GM13977 (cell line): Measurements from ENCODE around the gene OR2G6.
"Not testable (repeated sequence)": the region's sequence is repeated elsewhere in the genome, so short reads cannot be mapped to it uniquely, and the experiment has no call there.

Source experiments
- DNase-seq: peaks from one replicate; pipeline ENCODE4 v3.0.0; 2012; ENCODE audit warnings: low spot score
- in situ Hi-C: fragments of 300-500 bp; cut with MboI; formaldehyde crosslinking; loops from one replicate; pipeline ENCODE4 v1.12.0; 2022; ENCODE audit warnings: low sequenced_read_pairs, low pct_unique_long_range_greater_than_20kb, mixed read lengths, inconsistent platforms; ENCODE audit not compliant: unreplicated experiment
- TF ChIP-seq, protein P1 (sequence below): IDR thresholded peaks from 2 replicates; pipeline ENCODE4 v1.5.1; 2012; ENCODE audit warnings: mild to moderate bottlenecking, control low read depth; ENCODE audit not compliant: insufficient read depth; ENCODE audit errors: extremely low read depth, missing control alignments

Gene OR2G6

GRCh38 chr1:248507773-248508172, at the start of gene OR2G6:
TSS of gene OR2G6 (plus strand) at chr1:248508073. CDS start at chr1:248521647, 13,574 bp downstream.
- in situ Hi-C loops, DNase-seq: not testable (repeated sequence)

- in situ Hi-C loops, DNase-seq: not testable (repeated sequence)
These were observed 48.8 kb upstream of the OR2G6 start for GRCh38 chr1:248459117-248459516.

GRCh38 chr1:248471154-248471553, 36.7 kb upstream of the OR2G6 start:
- in situ Hi-C loops, result no loop called here
- TF ChIP-seq, protein P1, sequence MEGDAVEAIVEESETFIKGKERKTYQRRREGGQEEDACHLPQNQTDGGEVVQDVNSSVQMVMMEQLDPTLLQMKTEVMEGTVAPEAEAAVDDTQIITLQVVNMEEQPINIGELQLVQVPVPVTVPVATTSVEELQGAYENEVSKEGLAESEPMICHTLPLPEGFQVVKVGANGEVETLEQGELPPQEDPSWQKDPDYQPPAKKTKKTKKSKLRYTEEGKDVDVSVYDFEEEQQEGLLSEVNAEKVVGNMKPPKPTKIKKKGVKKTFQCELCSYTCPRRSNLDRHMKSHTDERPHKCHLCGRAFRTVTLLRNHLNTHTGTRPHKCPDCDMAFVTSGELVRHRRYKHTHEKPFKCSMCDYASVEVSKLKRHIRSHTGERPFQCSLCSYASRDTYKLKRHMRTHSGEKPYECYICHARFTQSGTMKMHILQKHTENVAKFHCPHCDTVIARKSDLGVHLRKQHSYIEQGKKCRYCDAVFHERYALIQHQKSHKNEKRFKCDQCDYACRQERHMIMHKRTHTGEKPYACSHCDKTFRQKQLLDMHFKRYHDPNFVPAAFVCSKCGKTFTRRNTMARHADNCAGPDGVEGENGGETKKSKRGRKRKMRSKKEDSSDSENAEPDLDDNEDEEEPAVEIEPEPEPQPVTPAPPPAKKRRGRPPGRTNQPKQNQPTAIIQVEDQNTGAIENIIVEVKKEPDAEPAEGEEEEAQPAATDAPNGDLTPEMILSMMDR, result no peak
- no peak for DNase-seq

GRCh38 chr1:248472111-248472510, 35.8 kb upstream of the OR2G6 start:
- in situ Hi-C loops, result not testable (repeated sequence)

GRCh38 chr1:248473051-248473450, 34.8 kb upstream of the OR2G6 start, which contains the start of gene OR2T3:
TSS of gene OR2T3 (plus strand) at chr1:248473351. CDS start at chr1:248473351, 0 bp downstream.
- in situ Hi-C loops, DNase-seq: not testable (repeated sequence)

More at GRCh38 chr1:248472111-248472510, 35.8 kb upstream of the OR2G6 start:
- not testable (repeated sequence) for DNase-seq

DNA sequence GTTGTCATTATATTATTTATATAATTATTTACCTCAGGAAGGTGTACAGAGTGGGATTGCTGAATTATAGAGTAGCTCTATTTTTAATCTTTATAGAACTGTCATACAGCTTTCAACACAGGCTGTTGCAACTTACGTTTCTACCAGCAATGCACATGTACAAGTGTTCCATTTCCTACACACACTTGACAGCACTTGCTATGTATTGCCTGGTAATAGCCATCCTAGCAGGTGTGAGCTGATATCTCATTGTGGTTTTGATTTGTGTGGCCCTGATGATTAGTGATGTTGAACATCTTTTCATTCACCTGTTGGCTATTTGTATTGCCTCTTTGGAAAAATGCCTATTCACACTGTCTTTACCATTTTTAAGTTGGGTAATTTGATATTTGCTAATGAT, 32.2 kb upstream of the OR2G6 start:
- in situ Hi-C loops, DNase-seq: not testable (repeated sequence)

- in situ Hi-C loops, result not testable (repeated sequence)
- DNase-seq, result peak; percentile 9
These were observed 25.9 kb upstream of the OR2G6 start for GRCh38 chr1:248481686-248482579.

DNA sequence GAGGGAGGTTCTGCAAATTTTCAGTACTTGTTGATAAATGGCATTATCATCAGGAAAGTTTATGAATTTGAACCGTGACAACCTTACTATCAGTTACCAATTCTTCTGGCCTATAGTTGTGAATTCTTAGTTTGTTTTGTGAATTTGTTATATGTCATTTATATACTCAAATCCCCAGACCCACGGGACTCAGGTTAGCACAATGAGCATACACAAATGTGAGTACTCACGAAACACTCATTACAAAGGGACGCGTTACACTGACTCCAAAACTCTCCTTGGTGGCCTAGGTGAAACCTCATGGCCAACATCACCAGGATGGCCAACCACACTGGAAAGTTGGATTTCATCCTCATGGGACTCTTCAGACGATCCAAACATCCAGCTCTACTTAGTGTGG, 19.6 kb upstream of the OR2G6 start, which contains the start of gene OR2T5:
Gene OR2T5, plus strand, starts transcription at position 301 of the 400 bp plus-strand sequence. Its CDS starts 0 bp downstream, at position 301.
- DNase-seq, in situ Hi-C loops: not testable (repeated sequence)

DNA sequence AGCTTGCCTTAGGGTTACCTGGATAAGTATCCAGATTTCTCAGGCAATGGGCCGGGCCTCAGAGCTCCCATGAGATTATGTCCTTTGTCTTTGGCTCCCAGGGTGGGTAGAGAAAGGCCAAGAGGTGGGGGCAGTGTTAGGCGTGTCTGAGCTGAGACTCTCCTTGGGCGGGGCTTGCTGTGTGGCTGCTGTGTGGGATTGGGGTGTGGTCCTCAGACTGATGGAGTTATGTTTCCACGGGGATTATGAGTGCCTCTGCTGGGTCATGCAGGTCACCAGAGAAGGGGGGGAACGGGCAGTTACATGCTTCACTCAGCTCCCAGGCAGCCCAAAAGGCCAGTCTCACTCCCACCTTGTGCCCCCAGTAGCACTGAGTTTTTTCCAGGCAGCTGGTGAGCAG, 11.2 kb upstream of the OR2G6 start:
- DNase-seq, in situ Hi-C loops: not testable (repeated sequence)

DNA sequence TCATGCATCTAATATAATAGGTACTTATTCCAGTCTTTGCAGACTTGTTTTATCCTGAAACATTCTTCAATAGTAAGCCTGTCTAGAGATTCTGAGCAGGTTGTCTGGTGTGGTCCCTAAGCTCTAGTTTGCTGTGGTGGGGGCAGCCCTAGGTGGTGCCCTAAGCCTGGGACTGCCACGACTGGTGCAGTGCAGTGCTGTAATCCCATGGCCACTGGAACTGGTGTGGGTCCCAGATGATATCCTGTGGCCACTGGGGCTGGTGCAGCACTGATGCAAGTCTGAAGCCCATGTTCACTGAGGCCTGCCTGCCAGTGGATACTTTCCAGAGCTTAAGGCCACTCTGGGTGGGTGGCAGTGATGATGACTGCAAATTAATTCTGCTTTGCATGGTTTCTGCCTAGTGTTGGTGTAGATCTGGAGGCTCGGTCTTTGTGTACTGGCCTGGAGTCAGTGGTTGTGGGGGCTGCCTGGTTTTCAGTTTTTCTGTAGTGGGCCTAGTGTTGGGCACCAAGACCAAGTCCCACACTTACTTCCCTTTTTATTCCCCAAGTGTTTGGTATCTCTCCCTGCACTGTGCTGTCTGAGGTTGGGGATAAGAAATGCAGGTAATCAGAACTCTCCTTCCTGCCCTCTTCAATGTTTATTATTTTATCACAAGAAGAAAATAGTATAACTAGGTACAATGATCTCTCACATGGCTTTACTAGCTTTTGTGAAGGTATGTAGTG, 7.4 kb upstream of the OR2G6 start:
- in situ Hi-C loops, result not testable (repeated sequence)

DNA sequence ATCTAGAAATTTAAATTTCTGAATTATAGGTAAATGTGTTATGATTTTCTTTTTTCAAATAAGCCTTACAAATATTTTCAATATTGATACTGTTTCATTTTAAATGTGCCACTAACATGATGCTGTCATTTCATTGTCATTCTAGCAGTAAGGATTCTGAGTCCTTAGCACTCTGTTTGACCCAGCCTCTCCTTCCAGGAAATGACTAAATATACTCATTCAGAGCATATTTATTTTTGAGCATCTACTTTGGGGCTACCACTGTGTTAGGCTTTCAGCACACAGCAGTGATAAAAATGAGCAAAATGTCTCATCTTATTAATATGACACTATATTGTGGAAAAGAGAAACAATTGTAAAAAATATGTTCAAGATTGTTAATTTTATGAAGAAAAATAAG, 2.3 kb downstream of the OR2G6 start:
- DNase-seq, in situ Hi-C loops: not testable (repeated sequence)

More for the DNA sequence above, 7.4 kb upstream of the OR2G6 start:
- DNase-seq, result not testable (repeated sequence)

DNA sequence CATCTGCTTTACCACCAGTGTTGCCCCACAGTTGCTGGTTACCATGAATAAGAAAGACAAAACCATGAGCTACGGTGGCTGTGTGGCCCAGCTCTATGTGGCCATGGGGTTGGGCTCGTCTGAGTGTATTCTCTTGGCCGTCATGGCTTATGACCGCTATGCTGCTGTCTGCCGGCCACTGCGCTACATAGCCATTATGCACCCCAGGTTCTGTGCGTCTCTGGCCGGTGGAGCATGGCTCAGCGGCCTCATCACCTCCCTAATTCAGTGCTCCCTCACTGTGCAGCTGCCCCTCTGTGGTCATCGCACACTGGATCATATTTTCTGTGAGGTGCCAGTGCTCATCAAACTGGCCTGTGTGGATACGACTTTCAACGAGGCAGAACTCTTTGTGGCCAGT, 14.0 kb downstream of the OR2G6 start:
- DNase-seq, result no peak
- TF ChIP-seq, protein P1, result no peak
- in situ Hi-C loops, result no loop called here

DNA sequence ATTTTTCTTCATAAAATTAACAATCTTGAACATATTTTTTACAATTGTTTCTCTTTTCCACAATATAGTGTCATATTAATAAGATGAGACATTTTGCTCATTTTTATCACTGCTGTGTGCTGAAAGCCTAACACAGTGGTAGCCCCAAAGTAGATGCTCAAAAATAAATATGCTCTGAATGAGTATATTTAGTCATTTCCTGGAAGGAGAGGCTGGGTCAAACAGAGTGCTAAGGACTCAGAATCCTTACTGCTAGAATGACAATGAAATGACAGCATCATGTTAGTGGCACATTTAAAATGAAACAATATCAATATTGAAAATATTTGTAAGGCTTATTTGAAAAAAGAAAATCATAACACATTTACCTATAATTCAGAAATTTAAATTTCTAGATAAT, 29.6 kb downstream of the OR2G6 start:
- DNase-seq, in situ Hi-C loops: not testable (repeated sequence)

GRCh38 chr1:248547383-248547782, 39.5 kb downstream of the OR2G6 start:
- in situ Hi-C loops, DNase-seq: not testable (repeated sequence)

- in situ Hi-C loops, result not testable (repeated sequence)
These were observed 43.2 kb downstream of the OR2G6 start for GRCh38 chr1:248551027-248551426.

More at GRCh38 chr1:248551027-248551426, 43.2 kb downstream of the OR2G6 start:
- DNase-seq, result not testable (repeated sequence)
